ENCODE data around the gene SSBP3.

GRCh38 chr1:54400329-54400728 is 5.9 kb downstream of the SSBP3 start:
- TF ChIP-seq RAD21 (IDR thresholded peaks at IDR 0.05; ENCODE audit: low read length), result no peak
- TF ChIP-seq CTCF (IDR thresholded peaks at IDR 0.05), result no peak
- TF ChIP-seq SIN3A (IDR thresholded peaks at IDR 0.05; ENCODE audit: borderline replicate concordance, low read depth, low read length), result no peak
- no peak for TF ChIP-seq NRF1 (IDR thresholded peaks at IDR 0.05; ENCODE audit: low read depth, low read length)
- no peak for TF ChIP-seq RFX5 (IDR thresholded peaks at IDR 0.05; ENCODE audit: low read length)
- no peak for TF ChIP-seq MXI1 (IDR thresholded peaks at IDR 0.05; ENCODE audit: low read depth, low read length)
- no peak for TF ChIP-seq FOXM1 (IDR thresholded peaks at IDR 0.05; ENCODE audit: low read depth)
- TF ChIP-seq USF2 (IDR thresholded peaks at IDR 0.05; ENCODE audit: borderline replicate concordance, low read depth, low read length), result no peak
- TF ChIP-seq EP300 (IDR thresholded peaks at IDR 0.05; ENCODE audit: borderline replicate concordance in 1 of 2, low read depth in 1 of 2, low read length in 1 of 2), result no peak
